SU-DHL-6 (cell line): ENCODE data around the gene CLPTM1L.

ENCODE experiments used
- H2AFZ ChIP-seq: fragments of 200-600 bp; sonication (generic); 2 replicates; pipeline ENCODE4 v1.6.1; 2014; ENCODE audit warnings: low read depth, mild to moderate bottlenecking, moderate library complexity, mixed read lengths, antibody characterized with exemption, low read length; ENCODE audit not compliant: severe bottlenecking
- H3F3A ChIP-seq: fragments of 200-600 bp; shearing (Covaris generic); 2 replicates; pipeline ENCODE4 v1.6.0; 2016; ENCODE audit warnings: antibody characterized with exemption, mild to moderate bottlenecking; ENCODE audit not compliant: insufficient read depth
- H3K27ac ChIP-seq: fragments of 200-600 bp; sonication (generic); 2 replicates; pipeline ENCODE4 v1.5.1; 2016; ENCODE audit warnings: low read depth, mild to moderate bottlenecking, low read length, moderate library complexity, mixed read lengths
- H3K27me3 ChIP-seq: fragments of 200-600 bp; sonication (generic), shearing (Covaris generic); 2 replicates; pipeline ENCODE4 v1.6.0; 2014; ENCODE audit warnings: mild to moderate bottlenecking, low read length
- H3K36me3 ChIP-seq: fragments of 200-600 bp; sonication (generic); 2 replicates; pipeline ENCODE4 v1.6.1; 2014; ENCODE audit warnings: mild to moderate bottlenecking, low read length, mixed read lengths
- H3K4me2 ChIP-seq: fragments of 300-600, 200-600 bp; shearing (Covaris generic), sonication (generic); 2 replicates; pipeline ENCODE4 v1.6.0; 2014; ENCODE audit warnings: low read length, low read depth, mild to moderate bottlenecking; ENCODE audit not compliant: poor library complexity, severe bottlenecking
- H3K4me3 ChIP-seq: fragments of 200-600 bp; sonication (generic); 2 replicates; pipeline ENCODE4 v1.5.1; 2014; ENCODE audit warnings: antibody characterized with exemption, low read length, mild to moderate bottlenecking, mixed read lengths; ENCODE audit not compliant: insufficient read depth, poor library complexity, severe bottlenecking
- H3K79me2 ChIP-seq: fragments of 200-600 bp; sonication (generic); 2 replicates; pipeline ENCODE4 v1.6.1; 2014; ENCODE audit warnings: mild to moderate bottlenecking, low read length, moderate library complexity; ENCODE audit not compliant: insufficient read depth
- H3K9ac ChIP-seq: fragments of 200-600 bp; sonication (generic); 2 replicates; pipeline ENCODE4 v1.7.0; 2014; ENCODE audit warnings: mild to moderate bottlenecking, low read length
- H3K9me2 ChIP-seq: fragments of 200-600 bp; sonication (generic); replicated peaks from 2 replicates; pipeline ENCODE4 v1.6.1; 2014; ENCODE audit warnings: low read length; ENCODE audit not compliant: insufficient read depth
- H3K9me3 ChIP-seq: fragments of 200-600 bp; sonication (generic); 2 replicates; pipeline ENCODE4 v1.6.1; 2014; ENCODE audit warnings: low read length, mixed read lengths; ENCODE audit not compliant: insufficient read depth
- H4K20me1 ChIP-seq: fragments of 200-600 bp; sonication (generic); 2 replicates; pipeline ENCODE4 v1.6.1; 2014; ENCODE audit warnings: low read depth, mild to moderate bottlenecking, antibody characterized with exemption, low read length, moderate library complexity, mixed read lengths
- EZH2phosphoT487 ChIP-seq: fragments of 200-600 bp; sonication (generic), shearing (Covaris generic); conservative IDR thresholded peaks from 2 replicates; pipeline ENCODE4 v1.6.1; 2018; ENCODE audit warnings: mild to moderate bottlenecking, antibody characterized with exemption, low read length, moderate library complexity, mixed read lengths
- TF ChIP-seq, protein P1 (sequence below): fragments of 200-600 bp; sonication (generic); IDR thresholded peaks from one replicate; pipeline ENCODE4 v1.5.1; 2017; ENCODE audit warnings: antibody characterized with exemption, mild to moderate bottlenecking, low read length, moderate library complexity; ENCODE audit not compliant: insufficient read depth, poor library complexity, severe bottlenecking

CLPTM1L gene

DNA sequence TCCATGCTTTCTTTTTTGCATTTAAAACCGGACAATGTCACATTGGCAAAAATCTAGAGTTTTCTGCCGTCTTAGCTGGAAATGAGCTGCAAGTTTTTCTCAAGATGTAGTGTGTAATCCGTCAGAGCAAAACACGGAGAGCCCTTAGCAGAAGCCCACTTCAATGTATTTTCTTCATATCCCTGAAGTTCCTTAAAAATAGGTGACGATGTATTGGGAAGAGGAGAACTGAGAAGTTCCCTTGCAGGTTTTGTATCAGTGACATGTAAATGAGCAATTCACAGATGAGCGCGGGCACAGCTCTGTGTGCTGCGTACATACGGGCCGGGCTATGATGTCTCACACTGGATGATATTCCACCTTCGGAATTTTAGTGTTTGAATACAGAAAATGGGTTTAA is 14.8 kb upstream of the CLPTM1L start:
- H3F3A ChIP-seq, result no peaks in the 10 kb centered on the region
- H3K4me3 ChIP-seq, result no peak overlapping the region
- no peak overlapping the region for H3K4me2 ChIP-seq
- TF ChIP-seq, protein P1, sequence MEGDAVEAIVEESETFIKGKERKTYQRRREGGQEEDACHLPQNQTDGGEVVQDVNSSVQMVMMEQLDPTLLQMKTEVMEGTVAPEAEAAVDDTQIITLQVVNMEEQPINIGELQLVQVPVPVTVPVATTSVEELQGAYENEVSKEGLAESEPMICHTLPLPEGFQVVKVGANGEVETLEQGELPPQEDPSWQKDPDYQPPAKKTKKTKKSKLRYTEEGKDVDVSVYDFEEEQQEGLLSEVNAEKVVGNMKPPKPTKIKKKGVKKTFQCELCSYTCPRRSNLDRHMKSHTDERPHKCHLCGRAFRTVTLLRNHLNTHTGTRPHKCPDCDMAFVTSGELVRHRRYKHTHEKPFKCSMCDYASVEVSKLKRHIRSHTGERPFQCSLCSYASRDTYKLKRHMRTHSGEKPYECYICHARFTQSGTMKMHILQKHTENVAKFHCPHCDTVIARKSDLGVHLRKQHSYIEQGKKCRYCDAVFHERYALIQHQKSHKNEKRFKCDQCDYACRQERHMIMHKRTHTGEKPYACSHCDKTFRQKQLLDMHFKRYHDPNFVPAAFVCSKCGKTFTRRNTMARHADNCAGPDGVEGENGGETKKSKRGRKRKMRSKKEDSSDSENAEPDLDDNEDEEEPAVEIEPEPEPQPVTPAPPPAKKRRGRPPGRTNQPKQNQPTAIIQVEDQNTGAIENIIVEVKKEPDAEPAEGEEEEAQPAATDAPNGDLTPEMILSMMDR, result no peak
- no peak for TF ChIP-seq EZH2phosphoT487
- no peaks in the 10 kb centered on the region for H3K27me3 ChIP-seq
- H3K9ac ChIP-seq, result no peak overlapping the region
- H3K9me2 ChIP-seq, result no peaks in the 10 kb centered on the region
- H3K27ac ChIP-seq, result no peak overlapping the region
- H3K36me3 ChIP-seq, result no peaks in the 10 kb centered on the region
- no peaks in the 10 kb centered on the region for H3K79me2 ChIP-seq
- H2AFZ ChIP-seq, result no peak overlapping the region
- no peaks in the 10 kb centered on the region for H3K9me3 ChIP-seq
- no peaks in the 10 kb centered on the region for H4K20me1 ChIP-seq

DNA sequence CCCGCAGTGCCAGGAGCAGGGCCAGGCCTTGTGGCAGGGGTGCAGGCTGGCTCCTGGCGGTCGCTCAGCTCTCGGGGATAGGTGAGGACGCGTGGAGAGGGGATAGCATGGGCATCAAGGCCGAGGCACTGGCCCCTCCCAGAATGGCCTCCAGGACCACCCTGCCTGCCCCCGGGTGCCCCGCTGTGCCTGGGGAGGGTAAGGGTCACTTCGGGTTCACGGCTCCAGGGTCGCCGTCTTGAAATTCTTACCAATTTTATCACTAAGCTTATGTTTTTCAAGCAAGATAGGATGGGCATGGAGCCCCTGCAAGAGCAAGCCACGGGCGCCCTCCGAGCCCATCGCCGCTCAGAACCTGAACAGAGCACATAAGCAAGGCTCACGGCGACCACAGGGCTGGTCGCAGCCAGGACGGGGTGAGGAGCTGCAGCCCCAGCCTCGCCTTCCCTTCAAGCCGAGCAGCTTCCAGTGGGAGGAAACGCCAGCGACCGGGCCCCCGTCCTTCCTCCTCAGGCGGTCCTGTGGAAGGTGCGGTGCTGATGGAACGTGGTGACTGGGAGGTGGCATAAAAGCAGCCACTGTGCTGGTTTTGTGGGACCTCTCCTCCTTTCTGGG is 14.2 kb upstream of the CLPTM1L start:
- no peak for TF ChIP-seq EZH2phosphoT487
- TF ChIP-seq, protein P1, result no peak
- H3K27ac ChIP-seq, result no peak overlapping the region
- H3K36me3 ChIP-seq, result no peaks in the 10 kb centered on the region
- no peaks in the 10 kb centered on the region for H3K9me3 ChIP-seq
- H3K9ac ChIP-seq, result no peak overlapping the region
- H3F3A ChIP-seq, result no peaks in the 10 kb centered on the region
- no peaks in the 10 kb centered on the region for H3K9me2 ChIP-seq
- no peaks in the 10 kb centered on the region for H4K20me1 ChIP-seq
- no peak overlapping the region for H2AFZ ChIP-seq
- no peaks in the 10 kb centered on the region for H3K27me3 ChIP-seq
- no peaks in the 10 kb centered on the region for H3K79me2 ChIP-seq
- H3K4me2 ChIP-seq, result no peak overlapping the region
- no peak overlapping the region for H3K4me3 ChIP-seq

DNA sequence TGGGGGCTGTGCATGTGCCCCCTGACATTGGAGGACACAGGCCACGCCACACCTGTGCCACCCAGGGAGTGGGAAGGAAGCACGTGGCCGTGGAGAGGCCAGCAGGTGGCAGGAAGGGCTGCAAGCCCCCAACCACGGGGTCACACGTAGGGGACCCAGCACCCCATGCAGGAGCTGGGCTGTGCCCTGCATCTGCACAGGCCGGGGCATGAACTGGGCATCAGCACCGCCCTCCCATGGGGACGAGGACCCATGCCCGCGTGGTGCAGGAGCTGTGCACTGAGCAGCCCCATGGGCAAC is 13.8 kb upstream of the CLPTM1L start:
- Histone ChIP-seq H3K9me2 (no peaks in the 10 kb centered on the region), H2AFZ (no peak overlapping the region), H3K9me3 (no peaks in the 10 kb centered on the region), H4K20me1 (no peaks in the 10 kb centered on the region), H3K36me3 (no peaks in the 10 kb centered on the region), H3K4me3 (no peak overlapping the region), H3K79me2 (no peaks in the 10 kb centered on the region), H3K27ac (no peak overlapping the region), H3K4me2 (no peak overlapping the region), H3K9ac (no peak overlapping the region), H3F3A (no peaks in the 10 kb centered on the region), H3K27me3 (no peaks in the 10 kb centered on the region)
- TF ChIP-seq EZH2phosphoT487, result no peak
- TF ChIP-seq, protein P1, result no peak
